ENCODE data around the gene TNIK. TPM values are rescaled to one million over a fixed set of nuclear protein-coding genes. Genes with fewer than 3 reads are reported as not detected.

The TNIK gene
- total RNA-seq, 1 donor from 2014 or later, result 33.9 TPM

- peak; percentile 31 for DNase-seq (ENCODE audit: low spot score)
Measured at GRCh38 chr3:171044835-171045793, 415.1 kb downstream of the TNIK start.

- no peak for DNase-seq (ENCODE audit: low spot score)
Measured at GRCh38 chr3:171044384-171044783, 415.8 kb downstream of the TNIK start.

GRCh38 chr3:171039674-171040073 lies 420.5 kb downstream of the TNIK start:
- DNase-seq (ENCODE audit: low spot score), result no peak

DNA sequence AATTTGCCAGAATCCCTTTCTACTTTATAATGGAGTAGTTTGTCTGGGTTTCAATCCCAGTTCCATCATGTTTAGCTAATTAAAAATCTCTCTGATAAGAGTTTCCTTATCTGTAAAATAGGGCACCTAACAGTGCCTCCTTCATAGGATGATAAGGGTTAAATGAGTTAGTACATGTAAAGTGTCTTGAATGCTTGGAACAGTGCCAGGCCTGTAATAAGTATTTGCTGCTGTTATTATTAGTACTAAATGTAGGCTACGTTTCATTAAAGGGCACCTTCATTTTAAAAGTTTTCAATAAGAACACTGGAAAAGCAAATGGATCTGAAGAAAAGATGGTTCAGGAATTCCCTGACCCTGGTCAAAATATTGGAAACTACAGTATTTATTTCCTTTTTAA lies 421.9 kb downstream of the TNIK start:
- no peak for DNase-seq (ENCODE audit: low spot score)

DNA sequence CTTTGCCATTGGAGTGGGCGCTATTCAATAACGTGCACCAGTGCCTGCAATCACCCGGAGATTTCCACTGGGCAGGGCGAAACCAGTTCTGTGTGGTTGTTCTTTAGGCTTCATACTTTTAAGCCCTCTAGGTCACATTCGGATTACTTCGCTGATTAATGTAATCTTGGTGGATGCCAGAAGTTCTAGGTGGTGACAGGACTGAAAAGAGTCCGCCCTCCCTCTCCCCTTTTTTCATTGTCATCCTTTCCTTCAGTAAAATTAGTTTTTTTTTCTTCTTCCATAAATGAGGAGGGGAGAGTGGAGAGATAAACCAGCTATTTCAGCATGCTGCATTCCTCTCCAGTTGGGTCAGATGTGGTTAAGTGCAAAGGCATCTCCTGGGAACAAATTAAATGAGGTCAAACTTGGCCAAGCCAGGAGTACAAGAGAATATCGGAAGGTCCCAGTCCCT lies 431.4 kb downstream of the TNIK start:
- peak; percentile 14 for DNase-seq (ENCODE audit: low spot score)

- peak; percentile 57 for DNase-seq (ENCODE audit: low spot score)
Measured at GRCh38 chr3:171028025-171028778, 432.0 kb downstream of the TNIK start.

- DNase-seq (ENCODE audit: low spot score), result peak; percentile 89
Measured at GRCh38 chr3:171026597-171027293, 433.5 kb downstream of the TNIK start, which contains the start of gene SLC2A2. SLC2A2 (minus strand) TSS chr3:171026720; CDS start chr3:171026670, 50 bp downstream.

DNA sequence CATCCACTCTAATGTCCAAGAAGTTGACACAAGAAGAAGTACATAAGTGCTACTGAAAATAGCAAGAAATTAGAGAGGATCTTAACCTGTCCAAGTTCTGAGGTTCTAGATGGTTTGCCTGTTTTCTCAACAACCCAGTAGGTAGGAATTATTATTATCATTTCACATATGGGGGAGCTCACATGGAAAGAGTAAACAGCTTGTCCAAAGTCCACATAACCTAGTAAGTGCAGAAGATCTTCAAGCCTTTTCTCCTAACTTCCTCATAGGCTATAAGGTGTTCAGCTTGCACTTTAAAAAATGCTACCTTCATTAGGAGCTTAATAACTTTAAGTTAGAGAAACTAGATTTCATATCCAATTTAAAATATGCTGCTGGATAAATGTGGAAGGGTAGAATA lies 436.6 kb downstream of the TNIK start:
- no peak for DNase-seq (ENCODE audit: low spot score)

DNA sequence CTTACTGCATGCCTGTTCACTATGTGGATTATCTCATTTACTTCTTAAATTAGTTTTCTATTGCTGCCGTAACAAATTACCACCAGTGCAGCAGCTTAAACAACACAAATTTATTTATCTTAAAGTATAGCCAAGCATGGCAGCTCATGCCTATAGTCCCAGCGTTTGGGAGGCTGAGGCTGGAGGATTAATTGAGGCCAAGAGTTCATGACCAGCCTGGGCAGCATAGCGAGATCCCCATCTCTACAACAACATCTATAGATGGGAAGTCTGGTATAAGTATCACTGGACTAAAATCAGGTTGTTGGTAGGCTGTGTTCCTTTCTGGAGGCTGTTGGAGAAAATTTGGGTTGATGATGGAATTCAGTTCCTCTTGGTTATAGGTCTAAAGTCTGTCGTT lies 438.8 kb downstream of the TNIK start:
- DNase-seq (ENCODE audit: low spot score), result no peak

DNA sequence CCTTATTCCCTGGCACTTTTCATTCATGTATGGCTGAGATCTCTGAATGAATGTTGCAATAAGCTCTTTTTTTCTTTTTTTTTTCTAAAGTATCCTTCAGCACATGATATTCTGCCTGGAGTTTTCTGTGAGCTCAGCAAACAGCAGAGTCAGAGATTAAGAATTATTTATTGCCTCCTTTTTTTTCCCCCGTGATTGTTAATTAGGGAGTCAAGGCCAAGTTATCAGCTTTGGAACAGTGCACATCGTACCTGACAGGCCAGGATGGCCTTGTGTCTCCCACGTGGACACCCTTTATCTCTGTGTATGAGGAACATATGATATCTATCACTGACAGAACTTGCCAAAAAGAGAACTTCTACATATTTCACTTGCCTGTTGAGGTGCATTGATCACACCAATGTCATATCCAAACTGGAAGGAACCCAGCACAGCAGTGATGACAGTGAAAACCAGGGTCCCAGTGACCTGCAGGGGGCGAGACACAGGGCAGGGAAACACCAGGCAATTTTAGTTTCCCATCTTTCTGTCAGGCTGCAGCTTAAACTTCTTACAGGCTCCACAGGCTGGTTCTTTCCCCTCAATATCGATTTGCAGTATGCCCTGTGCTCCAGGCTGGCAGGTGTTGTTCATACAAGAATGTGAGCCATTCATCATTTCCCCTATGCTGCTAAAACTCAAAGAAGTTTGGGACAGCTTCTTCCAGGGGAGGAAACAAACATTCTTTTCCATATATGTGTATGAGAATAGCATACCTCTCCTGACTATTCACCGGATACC lies 441.9 kb downstream of the TNIK start:
- DNase-seq (ENCODE audit: low spot score), result no peak

DNA sequence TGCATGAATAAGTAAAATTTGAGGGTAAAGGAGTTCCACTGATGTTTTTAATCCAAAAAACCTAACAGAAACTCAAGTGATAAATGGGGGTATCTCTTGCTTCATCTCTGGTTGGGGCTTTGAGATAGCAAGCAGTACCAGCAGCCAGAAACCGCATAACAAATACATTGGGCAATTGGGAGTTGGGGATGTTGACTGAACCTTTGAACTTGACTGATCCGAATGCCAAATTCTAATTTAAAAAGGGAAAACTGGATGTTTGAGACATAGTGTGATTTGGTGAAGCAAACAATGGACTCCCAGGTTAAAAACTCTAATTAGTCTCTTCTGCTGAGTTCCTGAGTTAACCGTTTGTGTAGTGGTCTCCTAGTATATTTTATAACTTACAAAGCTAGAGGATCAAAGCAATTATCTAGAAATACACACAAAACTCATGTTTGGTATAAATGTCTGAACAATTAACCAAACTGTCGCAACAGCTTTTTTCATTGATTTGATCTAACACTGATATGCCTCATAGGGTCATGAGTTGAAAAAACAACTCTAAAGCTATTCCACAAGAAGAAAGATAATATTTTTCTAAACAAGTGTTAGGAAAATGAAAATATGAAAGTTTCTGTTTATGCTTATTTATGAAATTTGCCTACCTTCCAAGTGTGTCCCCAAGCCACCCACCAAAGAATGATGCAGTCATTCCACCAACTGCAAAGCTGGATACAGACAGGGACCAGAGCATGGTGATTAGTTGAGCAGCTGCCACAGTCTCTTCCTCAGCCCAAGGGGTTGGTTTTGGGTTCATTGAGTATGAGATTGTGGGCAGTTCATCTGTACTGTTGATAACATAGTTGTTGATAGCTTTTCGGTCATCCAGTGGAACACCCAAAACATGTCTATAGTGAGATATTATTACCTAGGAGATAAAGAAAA lies 446.1 kb downstream of the TNIK start:
- DNase-seq (ENCODE audit: low spot score), result no peak

- no peak for DNase-seq (ENCODE audit: low spot score)
Measured at GRCh38 chr3:171011873-171012336, 448.3 kb downstream of the TNIK start.
